Measurements from ENCODE around the gene IKBKE. TPM values are rescaled to one million over a fixed set of nuclear protein-coding genes. Genes with fewer than 3 reads are reported as not detected.

Gene IKBKE
- total and polyA plus RNA-seq, 4 donors, result 4.3 to 10.3 (median 5.2) TPM

- ATAC-seq (ENCODE audit: low FRiP score) (no peak), DNase-seq (no peak)
- intact Hi-C loops (cut with DNase I), result no loop called here
- WGBS, 2 donors, result 94% methylated on average over 4 of the region's 4 CpGs
- peaks cover 0 to 2% of the 10 kb centered on the region in 2 donors for H3K4me1 ChIP-seq (ENCODE audit: control insufficient read depth in 1 of 2, insufficient read depth in 2 of 2, low read length in 2 of 2)
- H3K9me3 ChIP-seq (ENCODE audit: control insufficient read depth, low read length), result no peaks in the 10 kb centered on the region
- H3K27me3 ChIP-seq (ENCODE audit: control insufficient read depth in 1 of 2, insufficient read depth in 2 of 2, low read length in 1 of 2), result no peaks in the 10 kb centered on the region
- H3K4me3 ChIP-seq (ENCODE audit: low read length in 2 of 2), result no peak overlapping the region
- H3K36me3 ChIP-seq (ENCODE audit: control insufficient read depth in 1 of 2, insufficient read depth in 2 of 2, low read length in 1 of 2), result peaks cover 0 to 5% of the 10 kb centered on the region in 2 donors
- no peak overlapping the region for H3K27ac ChIP-seq (ENCODE audit: low read depth in 1 of 2, low read length in 2 of 2)
Measured at GRCh38 chr1:206459703-206460102, 10.6 kb upstream of the IKBKE start.

DNA sequence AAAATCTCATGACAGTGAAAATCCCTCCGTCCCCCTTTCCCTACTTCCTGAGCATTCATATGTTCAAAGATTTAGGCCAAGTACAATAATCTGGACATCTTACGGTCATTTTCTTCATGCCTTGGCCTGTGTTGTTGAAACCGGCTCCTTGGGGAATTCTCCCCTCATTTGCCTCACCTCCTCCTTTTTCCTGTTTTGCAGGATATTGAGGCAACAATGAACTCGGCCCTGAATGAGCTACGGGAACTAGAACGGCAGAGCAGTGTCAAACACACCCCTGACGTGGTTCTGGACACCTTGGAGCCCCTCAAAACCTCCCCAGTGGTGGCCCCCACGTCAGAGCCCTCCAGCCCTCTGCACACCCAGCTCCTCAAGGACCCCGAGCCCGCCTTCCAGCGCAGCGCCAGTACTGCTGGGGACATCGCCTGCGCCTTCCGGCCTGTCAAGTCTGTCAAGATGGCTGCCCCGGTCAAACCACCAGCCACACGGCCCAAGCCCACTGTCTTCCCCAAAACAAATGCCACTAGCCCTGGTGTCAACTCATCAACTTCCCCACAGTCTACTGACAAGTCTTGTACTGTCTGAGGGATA lies 9.3 kb upstream of the IKBKE start:
- H3K27ac ChIP-seq (ENCODE audit: low read depth in 1 of 2, low read length in 2 of 2), result no peak overlapping the region
- ATAC-seq (ENCODE audit: low FRiP score), result peak; percentile 3
- peaks cover 0 to 2% of the 10 kb centered on the region in 2 donors for H3K4me1 ChIP-seq (ENCODE audit: control insufficient read depth in 1 of 2, insufficient read depth in 2 of 2, low read length in 2 of 2)
- WGBS, 2 donors, result 73 to 75% methylated on average over 17 of the region's 17 CpGs
- no peak overlapping the region for H3K4me3 ChIP-seq (ENCODE audit: low read length in 2 of 2)
- DNase-seq, result no peak
- H3K27me3 ChIP-seq (ENCODE audit: control insufficient read depth in 1 of 2, insufficient read depth in 2 of 2, low read length in 1 of 2), result no peaks in the 10 kb centered on the region
- intact Hi-C loops (cut with DNase I), result no loop called here
- H3K9me3 ChIP-seq (ENCODE audit: control insufficient read depth, low read length), result no peaks in the 10 kb centered on the region
- peaks cover 0 to 4% of the 10 kb centered on the region in 2 donors for H3K36me3 ChIP-seq (ENCODE audit: control insufficient read depth in 1 of 2, insufficient read depth in 2 of 2, low read length in 1 of 2)

DNA sequence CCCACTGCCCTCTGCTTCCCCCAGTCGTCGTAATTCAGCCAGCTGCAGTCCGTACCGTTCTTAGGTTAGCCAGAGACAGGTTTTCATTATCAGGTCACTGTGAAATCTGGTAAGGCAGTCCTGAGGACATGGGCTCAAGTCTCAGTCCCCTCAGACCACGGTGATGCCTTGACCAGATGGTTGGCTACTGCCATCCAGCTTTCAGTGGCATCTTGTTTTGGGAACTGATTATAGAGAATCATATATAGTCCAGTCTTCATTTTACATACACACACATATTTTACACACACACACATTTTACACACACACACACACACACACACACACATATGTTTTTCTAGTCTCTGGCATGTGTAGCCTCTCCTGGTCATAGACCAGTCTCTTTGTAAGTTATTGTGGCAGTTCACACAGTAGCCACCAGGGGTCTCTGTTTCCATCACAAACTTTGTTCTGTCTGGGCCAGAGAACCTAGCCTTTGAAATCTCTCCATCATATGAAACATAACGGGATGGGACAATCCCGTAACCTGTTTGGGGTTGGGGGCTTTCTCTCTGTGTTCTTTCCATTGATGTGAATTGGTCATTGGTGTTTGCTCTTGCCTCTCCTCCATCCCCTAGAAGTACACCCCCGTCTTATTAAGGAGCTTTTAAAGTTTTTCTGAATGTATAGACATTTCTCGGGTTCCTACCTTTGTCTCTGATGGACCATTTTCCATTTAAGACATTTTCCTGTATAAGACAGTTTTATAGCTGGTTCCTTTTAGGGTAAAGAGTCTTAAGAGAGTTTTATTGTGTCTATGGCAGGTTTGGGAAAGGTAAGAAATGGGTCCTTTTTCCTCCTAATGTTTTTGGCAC lies 8.4 kb upstream of the IKBKE start:
- DNase-seq (peak in 1 of 2 donors; percentile 71), ATAC-seq (ENCODE audit: low FRiP score) (peak; percentile 82)
- H3K4me3 ChIP-seq (ENCODE audit: low read length in 2 of 2), result no peak overlapping the region
- peaks cover 0 to 2% of the 10 kb centered on the region in 2 donors for H3K4me1 ChIP-seq (ENCODE audit: control insufficient read depth in 1 of 2, insufficient read depth in 2 of 2, low read length in 2 of 2)
- intact Hi-C loops (cut with DNase I), result no loop called here
- H3K27ac ChIP-seq (ENCODE audit: low read depth in 1 of 2, low read length in 2 of 2), result no peak overlapping the region
- H3K27me3 ChIP-seq (ENCODE audit: control insufficient read depth in 1 of 2, insufficient read depth in 2 of 2, low read length in 1 of 2), result no peaks in the 10 kb centered on the region
- 58 to 63% methylated on average over 9 of the region's 9 CpGs for WGBS, 2 donors
- H3K9me3 ChIP-seq (ENCODE audit: control insufficient read depth, low read length), result no peaks in the 10 kb centered on the region
- H3K36me3 ChIP-seq (ENCODE audit: control insufficient read depth in 1 of 2, insufficient read depth in 2 of 2, low read length in 1 of 2), result peaks cover 0 to 4% of the 10 kb centered on the region in 2 donors

- Histone ChIP-seq H3K27ac (ENCODE audit: low read depth in 1 of 2, low read length in 2 of 2) (no peak overlapping the region), H3K9me3 (ENCODE audit: control insufficient read depth, low read length) (no peaks in the 10 kb centered on the region), H3K4me1 (ENCODE audit: control insufficient read depth in 1 of 2, insufficient read depth in 2 of 2, low read length in 2 of 2) (no peaks in the 10 kb centered on the region), H3K4me3 (ENCODE audit: low read length in 2 of 2) (no peak overlapping the region), H3K27me3 (ENCODE audit: control insufficient read depth in 1 of 2, insufficient read depth in 2 of 2, low read length in 1 of 2) (no peaks in the 10 kb centered on the region), H3K36me3 (ENCODE audit: control insufficient read depth in 1 of 2, insufficient read depth in 2 of 2, low read length in 1 of 2) (peaks cover 0 to 4% of the 10 kb centered on the region in 2 donors)
- ATAC-seq (ENCODE audit: low FRiP score) (no peak), DNase-seq (no peak)
- WGBS, 2 donors, result 87 to 91% methylated on average over 1 of the region's 1 CpG
- intact Hi-C loops (cut with DNase I), result no loop called here
Measured at GRCh38 chr1:206463137-206463536, 7.1 kb upstream of the IKBKE start.

DNA sequence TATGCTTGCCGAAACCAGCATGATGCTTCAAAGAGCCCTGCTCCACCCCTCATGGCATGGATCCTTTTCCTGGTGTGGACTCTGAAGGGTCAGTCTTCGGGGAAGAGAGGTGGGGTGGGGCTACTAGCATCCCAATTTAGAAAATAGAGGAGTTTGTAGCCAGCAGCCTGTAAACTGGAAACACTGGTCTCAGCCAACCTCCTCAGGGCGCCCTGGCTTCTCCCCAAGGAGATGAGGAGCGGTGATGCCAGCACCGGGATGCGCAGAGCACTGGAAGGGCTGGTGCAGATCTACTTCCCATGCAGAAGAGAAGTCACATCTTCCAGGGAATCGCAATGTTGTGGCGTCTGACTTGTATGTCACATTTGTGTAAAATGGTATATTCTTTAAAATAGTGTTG lies 6.4 kb upstream of the IKBKE start:
- H3K27me3 ChIP-seq (ENCODE audit: control insufficient read depth in 1 of 2, insufficient read depth in 2 of 2, low read length in 1 of 2), result no peaks in the 10 kb centered on the region
- DNase-seq (no peak), ATAC-seq (ENCODE audit: low FRiP score) (no peak)
- H3K4me3 ChIP-seq (ENCODE audit: low read length in 2 of 2), result no peak overlapping the region
- no peaks in the 10 kb centered on the region for H3K4me1 ChIP-seq (ENCODE audit: control insufficient read depth in 1 of 2, insufficient read depth in 2 of 2, low read length in 2 of 2)
- no peaks in the 10 kb centered on the region for H3K9me3 ChIP-seq (ENCODE audit: control insufficient read depth, low read length)
- no peak overlapping the region for H3K27ac ChIP-seq (ENCODE audit: low read depth in 1 of 2, low read length in 2 of 2)
- no peaks in the 10 kb centered on the region for H3K36me3 ChIP-seq (ENCODE audit: control insufficient read depth in 1 of 2, insufficient read depth in 2 of 2, low read length in 1 of 2)
- 94% methylated on average over 8 of the region's 8 CpGs for WGBS, 2 donors
- intact Hi-C loops (cut with DNase I), result no loop called here

DNA sequence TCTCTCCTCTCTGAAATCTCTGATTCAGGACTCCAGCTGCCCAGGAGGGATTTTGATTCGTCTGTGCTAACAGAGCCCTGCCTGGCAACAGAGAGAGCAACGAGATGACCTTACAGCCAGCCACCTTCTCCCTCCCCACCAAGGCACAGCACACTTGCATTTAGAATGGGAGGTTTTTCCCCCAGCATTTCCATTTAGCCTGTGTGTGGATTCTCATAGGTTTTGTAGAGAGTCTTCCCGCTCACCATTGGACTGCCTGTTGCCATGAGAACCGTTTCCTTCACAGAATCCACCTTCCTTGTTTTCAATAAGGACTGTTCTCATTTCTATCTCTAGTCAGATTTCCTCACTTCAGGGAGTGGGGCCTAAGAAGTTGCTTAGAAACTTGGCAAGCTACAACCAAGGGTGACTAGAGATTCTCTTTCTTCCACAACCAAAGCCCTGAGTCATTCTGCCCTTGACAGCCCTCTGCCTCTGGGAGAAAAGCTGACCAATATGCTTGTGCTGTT lies 5.8 kb upstream of the IKBKE start:
- H3K4me1 ChIP-seq (ENCODE audit: control insufficient read depth in 1 of 2, insufficient read depth in 2 of 2, low read length in 2 of 2), result no peaks in the 10 kb centered on the region
- H3K4me3 ChIP-seq (ENCODE audit: low read length in 2 of 2), result no peak overlapping the region
- WGBS, 2 donors, result 79 to 82% methylated on average over 4 of the region's 4 CpGs
- H3K27ac ChIP-seq (ENCODE audit: low read depth in 1 of 2, low read length in 2 of 2), result no peak overlapping the region
- intact Hi-C loops (cut with DNase I), result no loop called here
- H3K9me3 ChIP-seq (ENCODE audit: control insufficient read depth, low read length), result no peaks in the 10 kb centered on the region
- H3K36me3 ChIP-seq (ENCODE audit: control insufficient read depth in 1 of 2, insufficient read depth in 2 of 2, low read length in 1 of 2), result no peaks in the 10 kb centered on the region
- ATAC-seq (ENCODE audit: low FRiP score) (peak; percentile 68), DNase-seq (no peak)
- no peaks in the 10 kb centered on the region for H3K27me3 ChIP-seq (ENCODE audit: control insufficient read depth in 1 of 2, insufficient read depth in 2 of 2, low read length in 1 of 2)

DNA sequence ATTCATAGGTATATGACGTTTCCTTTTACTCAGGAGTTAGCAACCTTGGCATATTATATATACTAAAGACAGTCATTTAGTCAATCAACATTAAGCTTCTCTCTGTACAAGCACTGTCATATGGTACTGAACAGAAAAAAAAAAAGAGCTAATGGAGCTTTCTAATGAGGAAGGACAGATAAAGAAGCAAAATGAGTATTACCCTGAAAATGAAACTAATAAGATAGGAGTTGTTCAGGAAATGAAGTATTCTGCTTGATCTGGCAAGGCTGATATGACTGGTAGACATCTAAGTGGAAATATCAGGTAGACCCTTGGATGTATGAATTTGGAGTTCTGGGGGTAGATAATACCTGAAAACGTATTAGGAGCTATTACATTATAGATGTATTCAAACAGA lies 4.3 kb upstream of the IKBKE start:
- WGBS, 2 donors, result 69 to 72% methylated on average over 2 of the region's 2 CpGs
- no peak overlapping the region for H3K4me3 ChIP-seq (ENCODE audit: low read length in 2 of 2)
- H3K27me3 ChIP-seq (ENCODE audit: control insufficient read depth in 1 of 2, insufficient read depth in 2 of 2, low read length in 1 of 2), result no peaks in the 10 kb centered on the region
- no peaks in the 10 kb centered on the region for H3K4me1 ChIP-seq (ENCODE audit: control insufficient read depth in 1 of 2, insufficient read depth in 2 of 2, low read length in 2 of 2)
- intact Hi-C loops (cut with DNase I), result no loop called here
- H3K36me3 ChIP-seq (ENCODE audit: control insufficient read depth in 1 of 2, insufficient read depth in 2 of 2, low read length in 1 of 2), result no peaks in the 10 kb centered on the region
- ATAC-seq (ENCODE audit: low FRiP score) (no peak), DNase-seq (no peak)
- H3K27ac ChIP-seq (ENCODE audit: low read depth in 1 of 2, low read length in 2 of 2), result no peak overlapping the region
- H3K9me3 ChIP-seq (ENCODE audit: control insufficient read depth, low read length), result no peaks in the 10 kb centered on the region

DNA sequence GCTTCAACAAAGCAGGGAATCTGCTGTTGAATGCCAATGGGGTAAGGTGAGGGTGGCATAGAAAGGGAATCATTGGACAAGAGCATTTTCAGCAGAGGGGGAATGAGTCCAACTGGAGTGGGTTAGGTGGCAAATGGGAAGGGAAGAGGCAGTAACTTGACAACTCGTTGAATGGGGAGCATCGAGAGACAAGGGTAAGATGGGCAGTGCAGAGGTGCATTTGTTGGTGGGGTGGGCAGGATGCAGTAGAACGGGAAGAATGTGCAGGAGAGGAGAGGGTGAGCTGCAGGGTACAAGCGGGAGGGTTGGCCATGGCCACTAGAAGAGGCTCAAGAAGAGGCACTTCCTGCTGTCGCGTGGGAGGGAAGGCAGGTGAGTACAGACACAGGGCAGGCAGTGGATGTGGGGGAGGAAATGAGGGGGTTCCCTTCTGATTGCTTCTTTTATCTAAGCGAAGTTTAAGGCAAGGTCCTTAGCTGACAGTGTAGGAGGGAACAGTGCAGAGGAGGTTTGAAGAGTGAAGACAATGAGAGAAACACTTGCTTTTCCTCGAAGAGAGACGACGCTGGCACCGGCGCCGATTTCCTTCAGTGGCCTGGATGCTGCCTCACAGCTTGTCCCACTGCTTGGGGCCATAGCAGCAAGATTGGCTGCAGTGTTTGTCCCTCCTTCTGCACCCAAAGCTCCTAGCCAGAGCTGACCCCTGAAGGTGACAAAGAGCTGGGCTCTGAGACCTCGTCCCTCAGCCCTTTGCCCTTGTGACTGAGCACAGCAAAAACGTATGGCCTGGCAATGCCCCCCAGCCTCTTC lies 3.2 kb upstream of the IKBKE start:
- intact Hi-C loops (cut with DNase I), result no loop called here
- H3K27ac ChIP-seq (ENCODE audit: low read depth in 1 of 2, low read length in 2 of 2), result no peak overlapping the region
- ATAC-seq (ENCODE audit: low FRiP score), result no peak
- DNase-seq, result no peak
- 48 to 53% methylated on average over 15 of the region's 15 CpGs for WGBS, 2 donors
- H3K27me3 ChIP-seq (ENCODE audit: control insufficient read depth in 1 of 2, insufficient read depth in 2 of 2, low read length in 1 of 2), result no peaks in the 10 kb centered on the region
- no peaks in the 10 kb centered on the region for H3K9me3 ChIP-seq (ENCODE audit: control insufficient read depth, low read length)
- no peaks in the 10 kb centered on the region for H3K36me3 ChIP-seq (ENCODE audit: control insufficient read depth in 1 of 2, insufficient read depth in 2 of 2, low read length in 1 of 2)
- no peak overlapping the region for H3K4me3 ChIP-seq (ENCODE audit: low read length in 2 of 2)
- no peaks in the 10 kb centered on the region for H3K4me1 ChIP-seq (ENCODE audit: control insufficient read depth in 1 of 2, insufficient read depth in 2 of 2, low read length in 2 of 2)
